Fibroblast of pulmonary artery (primary cell): Measurements from ENCODE around the gene DCANP1.

Experiments used
- DNase-seq: peaks from one replicate; pipeline ENCODE4 v3.0.0-alpha.2; 2010; ENCODE audit warnings: low read depth
- H3K4me3 ChIP-seq: replicated peaks from 2 replicates; pipeline ENCODE4 v1.5.1; 2011; ENCODE audit warnings: low read depth, mild to moderate bottlenecking, control low read depth, low read length, moderate library complexity
- CTCF ChIP-seq: IDR thresholded peaks from 2 replicates; pipeline ENCODE4 v1.5.1; 2011; ENCODE audit warnings: mild to moderate bottlenecking, control low read depth, low read length, inconsistent platforms; ENCODE audit errors: missing control alignments

The DCANP1 gene

GRCh38 chr5:135486131-135487036 lies 39.2 kb upstream of the DCANP1 start:
- H3K4me3 ChIP-seq: no peak overlapping the region
- no peak for DNase-seq
- no peak for TF ChIP-seq CTCF

- TF ChIP-seq CTCF: no peak
- H3K4me3 ChIP-seq: no peak overlapping the region
- DNase-seq: no peak
Observed at GRCh38 chr5:135484674-135485086, 37.5 kb upstream of the DCANP1 start.

GRCh38 chr5:135483254-135483653 lies 36.1 kb upstream of the DCANP1 start:
- TF ChIP-seq CTCF: no peak
- DNase-seq: no peak
- no peak overlapping the region for H3K4me3 ChIP-seq

- no peak for TF ChIP-seq CTCF
- no peak overlapping the region for H3K4me3 ChIP-seq
- no peak for DNase-seq
Observed at GRCh38 chr5:135482381-135482933, 35.3 kb upstream of the DCANP1 start.

- no peak for TF ChIP-seq CTCF
- no peak for DNase-seq
- H3K4me3 ChIP-seq: no peak overlapping the region
Observed at GRCh38 chr5:135481909-135482311, 34.8 kb upstream of the DCANP1 start.

- DNase-seq: no peak
- H3K4me3 ChIP-seq: no peak overlapping the region
- TF ChIP-seq CTCF: no peak
Observed at GRCh38 chr5:135481387-135481786, 34.2 kb upstream of the DCANP1 start.
